K562 (cell line): ENCODE measurements around the gene ZFAND5. TPM values are rescaled to one million over a fixed set of nuclear protein-coding genes. Genes with fewer than 3 reads are reported as not detected.

Experiments used
- ATAC-seq: fragments of 200-7000 bp; cut with Tn5 transposase; 3 replicates; pipeline ENCODE4 v1.9.1; 2020; ENCODE audit warnings: moderate library complexity
- BruUV-seq: library from RNA; stranded (reverse); fragments of 400-500 nt; replicated peaks from 2 replicates; lab custom pipeline; 2021; lab: Mats Ljungman, UMichigan
- CTCF ChIA-PET: fragments of 300-600 bp; formaldehyde crosslinking; extraction: SDS; loops from one replicate; lab custom pipeline; 2021; ENCODE audit warnings: low intra/inter-chr PET ratio; lab: Yijun Ruan, JAX
- POLR2A ChIA-PET: fragments of 300-600, 350-650 bp; sonication (Branson Sonifier 250); formaldehyde crosslinking; extraction: SDS; loops from one replicate; lab custom pipeline; 2021; ENCODE audit warnings: antibody characterized with exemption, inconsistent platforms; lab: Yijun Ruan, JAX
- DNase-seq, 4 experiments: peaks; one replicate each; pipeline versions ENCODE4 v3.0.0 to v3.0.0-alpha.2; 2011 to 2018; ENCODE audit warnings: low spot score in 3 of 4, mixed read lengths in 3 of 4; ENCODE audit errors: extremely low read depth in 1 of 4
- FAIRE-seq: peaks from 2 replicates; lab custom pipeline; 2011; peaks lifted over from hg19 to GRCh38; lab: Jason Lieb, UNC
- H2AFZ ChIP-seq: 2 replicates; pipeline ENCODE4 v1.6.0; 2011; ENCODE audit warnings: low read depth, low read length, control low read depth, inconsistent platforms
- H3K27ac ChIP-seq: fragments of 200-600 bp; 3 replicates; pipeline ENCODE4 v1.8.0; 2011; ENCODE audit warnings: low read depth, mild to moderate bottlenecking, control low read depth, inconsistent platforms, low read length, moderate library complexity, mixed read lengths; ENCODE audit errors: extremely low read depth
- H3K27me3 ChIP-seq, 2 experiments: fragments of 300-600 bp in 1 of 2; 2 replicates in 1 of 2; 3 replicates in 1 of 2; pipeline versions ENCODE4 v1.6.0 to v1.8.0; 2011; ENCODE audit warnings: inconsistent platforms in 2 of 2, low read length in 2 of 2, mild to moderate bottlenecking in 1 of 2, mixed read lengths in 1 of 2, moderate library complexity in 1 of 2; ENCODE audit not compliant: control insufficient read depth in 2 of 2, insufficient read depth in 2 of 2
- H3K36me3 ChIP-seq: fragments of 300-600 bp; 3 replicates; pipeline ENCODE4 v1.8.0; 2011; ENCODE audit warnings: mild to moderate bottlenecking, low read length, inconsistent platforms; ENCODE audit not compliant: control insufficient read depth, insufficient read depth
- H3K4me1 ChIP-seq, 2 experiments: fragments of 200-600 bp in 1 of 2; replicated peaks in 1 of 2; 2 replicates in 1 of 2; 3 replicates in 1 of 2; pipeline versions ENCODE4 v1.5.1 to v1.8.0; 2011; ENCODE audit warnings: inconsistent platforms in 2 of 2, low read length in 2 of 2, mild to moderate bottlenecking in 1 of 2, mixed read lengths in 1 of 2, moderate library complexity in 1 of 2; ENCODE audit not compliant: control insufficient read depth in 2 of 2, insufficient read depth in 2 of 2
- H3K4me2 ChIP-seq: 2 replicates; pipeline ENCODE4 v1.6.1; 2011; ENCODE audit warnings: low read length, control low read depth, inconsistent platforms, mixed read lengths; ENCODE audit not compliant: insufficient read depth
- H3K4me3 ChIP-seq: fragments of 200-600 bp; sonication (generic), shearing (Covaris generic); 2 replicates; pipeline ENCODE4 v1.5.1; 2016; ENCODE audit warnings: control low read depth, inconsistent platforms
- H3K79me2 ChIP-seq: fragments of 200-600 bp; 3 replicates; pipeline ENCODE4 v1.8.0; 2011; ENCODE audit warnings: low read length, inconsistent platforms; ENCODE audit not compliant: control insufficient read depth, insufficient read depth
- H3K9ac ChIP-seq, 2 experiments: 2 replicates each; pipeline versions ENCODE4 v1.6.0 to v1.6.1; 2011; ENCODE audit warnings: low read depth in 2 of 2, low read length in 2 of 2, control low read depth in 1 of 2, inconsistent platforms in 1 of 2, mild to moderate bottlenecking in 1 of 2, mixed read lengths in 1 of 2; ENCODE audit not compliant: insufficient read depth in 1 of 2
- H3K9me1 ChIP-seq: one replicate; pipeline ENCODE4 v1.6.0; 2011; ENCODE audit warnings: inconsistent platforms, mild to moderate bottlenecking, low read length, moderate library complexity; ENCODE audit not compliant: control insufficient read depth, insufficient read depth
- H3K9me3 ChIP-seq: replicated peaks from 2 replicates; pipeline ENCODE4 v1.5.1; 2011; ENCODE audit warnings: low read depth, low read length, inconsistent platforms; ENCODE audit not compliant: control insufficient read depth, insufficient read depth
- H4K20me1 ChIP-seq: replicated peaks from 2 replicates; pipeline ENCODE4 v1.6.1; 2011; ENCODE audit warnings: low read length, inconsistent platforms, mixed read lengths; ENCODE audit not compliant: control insufficient read depth, insufficient read depth
- TCF3 ChIP-seq: sonication (generic); formaldehyde crosslinking; IDR thresholded peaks from 2 replicates; pipeline ENCODE4 v1.4.0; 2020; ENCODE audit warnings: mild to moderate bottlenecking, missing genetic modification reagents
- UBTF ChIP-seq, 2 experiments: IDR thresholded peaks; 2 replicates each; pipeline ENCODE4 v1.6.1; 2012; ENCODE audit warnings: improper control_type of control experiment in 2 of 2, low read depth in 2 of 2, low read length in 2 of 2, borderline replicate concordance in 1 of 2
- WGBS: fragments of 100-300 bp; shearing (Covaris generic); methylation state at CpG from one replicate; pipeline ENCODE4 v1.1.6; 2016; ENCODE audit warnings: low coverage, mixed read lengths; ENCODE audit not compliant: insufficient coverage; ENCODE audit errors: missing lambda C conversion rate; 5-methylcytosine and 5-hydroxymethylcytosine counted together
- in situ Hi-C: fragments of 300-500 bp; cut with MboI; formaldehyde crosslinking; loops from 4 replicates; pipeline ENCODE4 v1.15.0; 2018; ENCODE audit warnings: inconsistent platforms, mixed read lengths
- intact Hi-C: fragments of 100-400 bp; cut with micrococcal nuclease; formaldehyde crosslinking; loops from 2 replicates; pipeline ENCODE4 v1.14.2; 2022
- polyA plus RNA-seq, 8 experiments: library from polyadenylated mRNA; depleted of rRNA in 4 of 8; stranded (reverse) in 5 of 8; unstranded in 3 of 8; fragments of >200 nt; fragmentation: Nextera tagmentation in 2 of 8; fragmentation: Illumina TruSeq in 1 of 8; extraction: Ambion mirVana in 2 of 8; extraction: Trizol in 1 of 8; gene quantifications; 2 replicates each; pipeline versions ENCODE4 v1.2.1 to v1.2.3, GENCODE V29; 2011 to 2014; ENCODE audit warnings: inconsistent platforms in 1 of 8, missing spikeins in 1 of 8
- total RNA-seq, 7 experiments: library from RNA; depleted of rRNA in 6 of 7; stranded (reverse); fragments of >200 nt in 6 of 7; fragmentation: Illumina TruSeq in 2 of 7; extraction: Trizol in 2 of 7; gene quantifications; 2 replicates each; pipeline versions ENCODE4 v1.2.1 to v1.2.3, GENCODE V29; 2011 to 2021; ENCODE audit warnings: low replicate concordance in 1 of 7

Gene ZFAND5
- total and polyA plus RNA-seq, 9 of the 15 experiments (the other 6 are each of a cell fraction or from before 2014, with no cell fraction given), result 12.7 to 64.2 (median 34.5) TPM

DNA sequence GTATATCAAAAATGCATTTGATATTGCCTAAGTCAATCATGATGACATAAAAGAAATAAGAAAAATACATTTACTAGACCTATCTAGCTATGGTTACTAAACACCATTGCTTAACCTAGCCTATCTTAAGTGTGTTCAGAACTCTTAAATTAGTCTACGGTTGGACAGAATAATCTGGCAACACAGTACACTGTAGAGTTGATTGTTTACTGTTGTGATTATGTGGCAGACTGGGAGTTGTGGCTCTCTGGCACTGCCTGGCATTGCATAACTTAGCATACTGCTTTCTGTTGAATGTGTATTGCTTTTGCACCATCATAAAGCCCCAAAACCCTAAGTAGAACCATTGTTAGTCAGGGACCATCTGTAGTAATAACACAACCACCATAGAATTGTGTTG, 21.2 kb upstream of the ZFAND5 start:
- in situ Hi-C loops (no loop called here), intact Hi-C loops (no loop called here)
- no peaks in the 10 kb centered on the region for H3K9me3 ChIP-seq
- no peaks in the 10 kb centered on the region for H3K79me2 ChIP-seq
- no peak overlapping the region for H3K27ac ChIP-seq
- H3K9me1 ChIP-seq, result no peaks in the 10 kb centered on the region
- H3K4me3 ChIP-seq, result no peak overlapping the region
- H3K27me3 ChIP-seq, result peaks cover 0 to 6% of the 10 kb centered on the region in 2 experiments; a peak in 1 of 5 replicates
- H3K4me1 ChIP-seq, result no peaks in the 10 kb centered on the region
- H3K36me3 ChIP-seq, result no peaks in the 10 kb centered on the region
- CTCF ChIA-PET, result no interaction called here
- WGBS, result 14% methylated on average over 1 of the region's 1 CpG
- no peak for DNase-seq
- H4K20me1 ChIP-seq, result no peaks in the 10 kb centered on the region
- no peak overlapping the region for H2AFZ ChIP-seq
- no peak for FAIRE-seq
- no peak overlapping the region for H3K4me2 ChIP-seq
- TF ChIP-seq UBTF (IDR thresholded peaks at IDR 0.05; ENCODE audit: borderline replicate concordance in 1 of 2, low read depth in 2 of 2, low read length in 2 of 2) (no peak), TCF3 (CRISPR knock-in tag) (no peak)
- H3K9ac ChIP-seq, result no peak overlapping the region
- ATAC-seq, result no peak
- no TSS peak for BruUV-seq
- POLR2A ChIA-PET, result no interaction called here
